Measurements from ENCODE around the gene SNPH.
A peak's percentile ranks its signal among the peaks of the same experiment; 100 is the strongest.

SNPH gene

GRCh38 chr20:1300083-1300840, 34.2 kb downstream of the SNPH start:
- no peak overlapping the region for H3K27ac ChIP-seq (ENCODE audit: extremely low read depth, low read depth, low read length)
- POLR2A ChIA-PET, result no interaction called here

GRCh38 chr20:1301031-1301529, 35.0 kb downstream of the SNPH start:
- TF ChIP-seq ZIC2 (tag by site-specific recombination; IDR thresholded peaks at IDR 0.05) (peak; percentile 14; the same call in 1 of the 2 replicates), ZNF280D (tag by site-specific recombination; IDR thresholded peaks at IDR 0.05) (no peak)
- Histone ChIP-seq H3K9me3 (ENCODE audit: control insufficient read depth, insufficient read depth, low read depth, low read length) (no peaks in the 10 kb centered on the region), H3K27ac (ENCODE audit: extremely low read depth, low read depth, low read length) (no peak overlapping the region), H3K4me3 (ENCODE audit: low read depth, low read length) (no peak overlapping the region), H3K36me3 (ENCODE audit: control insufficient read depth in 2 of 2, insufficient read depth in 1 of 2, low read length in 2 of 2) (peaks cover 0 to 32% of the 10 kb centered on the region in 2 experiments; a peak in 1 of 3 replicates), H3K4me1 (ENCODE audit: control insufficient read depth, insufficient read depth, low read length) (no peaks in the 10 kb centered on the region)
- ChIA-PET POLR2A (no interaction called here), CTCF (interaction anchor here (0.8 to 1.1 kb wide), 3 partner anchors 138 to 203 kb away, joined by 3 to 4 read pairs (median 3); no protein-coding TSS in a partner anchor)

More at GRCh38 chr20:1300083-1300840, 34.2 kb downstream of the SNPH start:
- TF ChIP-seq SP3 (tag by site-specific recombination; IDR thresholded peaks at IDR 0.05) (no peak), PRDM6 (tag by site-specific recombination; IDR thresholded peaks at IDR 0.05) (no peak), ZNF133 (tag by site-specific recombination; IDR thresholded peaks at IDR 0.05) (no peak), ZBTB7A (tag by site-specific recombination; IDR thresholded peaks at IDR 0.05; ENCODE audit: low read depth) (no peak), ZNF837 (tag by site-specific recombination; IDR thresholded peaks at IDR 0.05) (no peak), ZNF660 (tag by site-specific recombination; IDR thresholded peaks at IDR 0.05) (no peak), INSM2 (tag by site-specific recombination; IDR thresholded peaks at IDR 0.05) (no peak), ELK4 (IDR thresholded peaks at IDR 0.05; ENCODE audit: borderline replicate concordance, low read depth, low read length) (no peak), ZNF530 (tag by site-specific recombination; IDR thresholded peaks at IDR 0.05; ENCODE audit: low read depth) (no peak), SETDB1 (IDR thresholded peaks at IDR 0.05; ENCODE audit: insufficient read length, low read length) (no peak), ZSCAN23 (tag by site-specific recombination; IDR thresholded peaks at IDR 0.05) (no peak), YY2 (tag by site-specific recombination; IDR thresholded peaks at IDR 0.05) (no peak), ZNF548 (tag by site-specific recombination; IDR thresholded peaks at IDR 0.05) (no peak), ZNF776 (tag by site-specific recombination; IDR thresholded peaks at IDR 0.05; ENCODE audit: borderline replicate concordance) (no peak), MEIS1 (CRISPR knock-in tag; IDR thresholded peaks at IDR 0.05; ENCODE audit: borderline replicate concordance) (no peak), ZNF248 (tag by site-specific recombination; IDR thresholded peaks at IDR 0.05) (no peak), ZFP3 (tag by site-specific recombination; IDR thresholded peaks at IDR 0.05; ENCODE audit: low read depth) (no peak), YY1 (tag by site-specific recombination; IDR thresholded peaks at IDR 0.05) (no peak)
- CTCF ChIA-PET, result interaction anchor here (0.7 to 1.1 kb wide), 4 partner anchors 33 to 204 kb away, joined by 3 to 4 read pairs (median 3); no protein-coding TSS in a partner anchor
- no peaks in the 10 kb centered on the region for H3K4me1 ChIP-seq (ENCODE audit: control insufficient read depth, insufficient read depth, low read length)
- no peak overlapping the region for H3K4me3 ChIP-seq (ENCODE audit: low read depth, low read length)
- no peaks in the 10 kb centered on the region for H3K9me3 ChIP-seq (ENCODE audit: control insufficient read depth, insufficient read depth, low read depth, low read length)
- peaks cover 0 to 25% of the 10 kb centered on the region in 2 experiments; a peak in 1 of 3 replicates for H3K36me3 ChIP-seq (ENCODE audit: control insufficient read depth in 2 of 2, insufficient read depth in 1 of 2, low read length in 2 of 2)
